ENCODE data around the gene ADAT2.

DNA sequence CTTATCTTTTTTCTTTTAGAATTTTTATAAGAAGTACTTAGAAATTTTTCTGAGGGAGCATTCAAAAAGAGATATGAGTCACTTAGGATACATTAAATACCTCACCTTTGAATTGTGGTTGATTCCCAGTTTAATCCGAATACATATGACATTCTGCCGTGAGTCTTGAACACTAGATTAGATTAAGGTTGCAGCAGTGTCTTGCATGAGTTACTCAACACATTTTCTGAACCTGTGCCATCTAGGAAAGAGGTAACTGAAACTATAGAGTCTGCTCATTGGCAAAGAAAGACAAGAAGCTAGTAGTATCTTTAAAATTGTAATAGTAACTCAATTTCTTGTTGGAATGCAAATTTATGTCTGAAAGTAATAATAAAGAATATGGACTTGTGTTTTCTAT, 15.1 kb upstream of the ADAT2 start:
- TF ChIP-seq EZH2 (IDR thresholded peaks at IDR 0.05) (no peak), POLR2AphosphoS5 (IDR thresholded peaks at IDR 0.05; ENCODE audit: borderline replicate concordance, low read depth, low read length) (no peak), FOXP2 (optimal IDR thresholded peaks at IDR 0.05; ENCODE audit: control extremely low read depth, extremely low read length, insufficient read depth) (no peak)

All from SK-N-MC (cell line).